HG02763 (cell line): ENCODE results near the gene GLIPR1L2.
"Not testable (repeated sequence)": the region's sequence is repeated elsewhere in the genome, so short reads cannot be mapped to it uniquely, and the experiment has no call there.

Experiments used
- ATAC-seq: cut with Tn5 transposase; IDR thresholded peaks from one replicate; pipeline ENCODE4 v1.9.1; 2021; ENCODE audit warnings: mild to moderate bottlenecking, moderate library complexity; ENCODE audit not compliant: unreplicated experiment

The GLIPR1L2 gene

GRCh38 chr12:75390899-75391538 is at the start of gene GLIPR1L2:
Gene GLIPR1L2 (plus strand): TSS chr12:75391089. CDS start chr12:75391117, 28 bp downstream.
- ATAC-seq = peak; percentile 97

GRCh38 chr12:75341873-75342272 is 49.0 kb upstream of the GLIPR1L2 start:
- no peak for ATAC-seq

- no peak for ATAC-seq
Observed at GRCh38 chr12:75345531-75345930, 45.4 kb upstream of the GLIPR1L2 start.

- not testable (repeated sequence) for ATAC-seq
Observed at GRCh38 chr12:75346215-75346614, 44.7 kb upstream of the GLIPR1L2 start.

- ATAC-seq = no peak
Observed at GRCh38 chr12:75349946-75350345, 40.9 kb upstream of the GLIPR1L2 start.

- no peak for ATAC-seq
Observed at GRCh38 chr12:75350413-75350812, 40.5 kb upstream of the GLIPR1L2 start.

GRCh38 chr12:75354011-75354410 is 36.9 kb upstream of the GLIPR1L2 start:
- no peak for ATAC-seq

GRCh38 chr12:75360920-75361319 is 30.0 kb upstream of the GLIPR1L2 start:
- no peak for ATAC-seq

GRCh38 chr12:75361408-75361807 is 29.5 kb upstream of the GLIPR1L2 start:
- ATAC-seq = no peak

GRCh38 chr12:75364919-75365318 is 26.0 kb upstream of the GLIPR1L2 start:
- no peak for ATAC-seq

GRCh38 chr12:75366629-75367028 is 24.3 kb upstream of the GLIPR1L2 start:
- no peak for ATAC-seq

- ATAC-seq = no peak
Observed at GRCh38 chr12:75374971-75375370, 15.9 kb upstream of the GLIPR1L2 start.

- no peak for ATAC-seq
Observed at GRCh38 chr12:75378354-75378753, 12.5 kb upstream of the GLIPR1L2 start.

GRCh38 chr12:75389061-75389460 is 1.8 kb upstream of the GLIPR1L2 start:
- ATAC-seq = no peak

- no peak for ATAC-seq
Observed at GRCh38 chr12:75389706-75390105, 1.2 kb upstream of the GLIPR1L2 start.

- ATAC-seq = no peak
Observed at GRCh38 chr12:75390156-75390898, 562 bp upstream of the GLIPR1L2 start.

GRCh38 chr12:75404231-75404630 is 13.3 kb downstream of the GLIPR1L2 start:
- no peak for ATAC-seq

- no peak for ATAC-seq
Observed at GRCh38 chr12:75407683-75408082, 16.8 kb downstream of the GLIPR1L2 start.

GRCh38 chr12:75409830-75410229 is 18.9 kb downstream of the GLIPR1L2 start:
- no peak for ATAC-seq

GRCh38 chr12:75414671-75415070 is 23.8 kb downstream of the GLIPR1L2 start:
- ATAC-seq = no peak

GRCh38 chr12:75419841-75420240 is 29.0 kb downstream of the GLIPR1L2 start:
- no peak for ATAC-seq

GRCh38 chr12:75427491-75427890 is 36.6 kb downstream of the GLIPR1L2 start:
- ATAC-seq = no peak
